ENCODE results near the gene FIBIN.

The FIBIN gene

GRCh38 chr11:27041141-27041899 is 47.4 kb downstream of the FIBIN start:
- TF ChIP-seq EZH2phosphoT487 (IDR thresholded peaks at IDR 0.05; ENCODE audit: borderline replicate concordance, low read length) (no peak), CTCF (IDR thresholded peaks at IDR 0.05; ENCODE audit: low read depth, low read length, poor library complexity, severe bottlenecking) (no peak)
- Histone ChIP-seq H3K4me1 (ENCODE audit: control insufficient read depth, low read length) (no peaks in the 10 kb centered on the region), H3K9me2 (replicated peaks; ENCODE audit: control insufficient read depth, low read length) (no peaks in the 10 kb centered on the region), H3F3A (ENCODE audit: control insufficient read depth, insufficient read depth) (no peaks in the 10 kb centered on the region), H3K27me3 (ENCODE audit: control insufficient read depth, low read length) (no peaks in the 10 kb centered on the region), H3K4me3 (ENCODE audit: low read length) (no peak overlapping the region), H3K79me2 (ENCODE audit: control insufficient read depth, low read length) (no peaks in the 10 kb centered on the region), H3K36me3 (ENCODE audit: control insufficient read depth, low read length) (no peaks in the 10 kb centered on the region), H3K27ac (ENCODE audit: low read depth, low read length) (no peak overlapping the region), H4K20me1 (ENCODE audit: control insufficient read depth, insufficient read depth, low read depth, low read length) (no peaks in the 10 kb centered on the region), H3K4me2 (ENCODE audit: low read length) (no peak overlapping the region), H3K9me3 (ENCODE audit: control insufficient read depth, insufficient read depth, low read length) (no peaks in the 10 kb centered on the region)

Data from DOHH2 (cell line).